Measurements from ENCODE around the gene NCEH1. TPM values are rescaled to one million over a fixed set of nuclear protein-coding genes. Genes with fewer than 3 reads are reported as not detected.

Gene NCEH1
- total RNA-seq, 1 donor from 2014 or later = 2.3 TPM

GRCh38 chr3:172659246-172660002, 51.4 kb downstream of the NCEH1 start:
- DNase-seq (ENCODE audit: low read depth, low spot score) = no peak
- H3K4me1 Mint-ChIP-seq = no peaks in the 10 kb centered on the region
- H3K9me3 Mint-ChIP-seq = peaks cover 11% of the 10 kb centered on the region
- H3K27ac Mint-ChIP-seq (ENCODE audit: unreplicated experiment) = no peak overlapping the region
- H3K4me3 Mint-ChIP-seq = no peak overlapping the region
- H3K36me3 Mint-ChIP-seq (ENCODE audit: low read depth) = peaks cover 9% of the 10 kb centered on the region
- H3K27me3 Mint-ChIP-seq (ENCODE audit: low read depth) = no peaks in the 10 kb centered on the region
- TF ChIP-seq CTCF (conservative IDR thresholded peaks at IDR 0.05) = no peak

- H3K27ac Mint-ChIP-seq (ENCODE audit: unreplicated experiment) = no peak overlapping the region
- TF ChIP-seq CTCF (conservative IDR thresholded peaks at IDR 0.05) = no peak
- H3K27me3 Mint-ChIP-seq (ENCODE audit: low read depth) = no peaks in the 10 kb centered on the region
- no peak overlapping the region for H3K4me3 Mint-ChIP-seq
- H3K4me1 Mint-ChIP-seq = no peaks in the 10 kb centered on the region
- no peak for DNase-seq (ENCODE audit: low read depth, low spot score)
- H3K9me3 Mint-ChIP-seq = peaks cover 8% of the 10 kb centered on the region
- peaks cover 3% of the 10 kb centered on the region for H3K36me3 Mint-ChIP-seq (ENCODE audit: low read depth)
Observed at GRCh38 chr3:172658344-172659245, 52.3 kb downstream of the NCEH1 start.

- DNase-seq (ENCODE audit: low read depth, low spot score) = no peak
- H3K4me1 Mint-ChIP-seq = no peaks in the 10 kb centered on the region
- peaks cover 3% of the 10 kb centered on the region for H3K9me3 Mint-ChIP-seq
- H3K36me3 Mint-ChIP-seq (ENCODE audit: low read depth) = no peaks in the 10 kb centered on the region
- no peak overlapping the region for H3K4me3 Mint-ChIP-seq
- no peak overlapping the region for H3K27ac Mint-ChIP-seq (ENCODE audit: unreplicated experiment)
- no peak for TF ChIP-seq CTCF (conservative IDR thresholded peaks at IDR 0.05)
- no peaks in the 10 kb centered on the region for H3K27me3 Mint-ChIP-seq (ENCODE audit: low read depth)
Observed at GRCh38 chr3:172656602-172657001, 54.3 kb downstream of the NCEH1 start.

GRCh38 chr3:172655388-172655787, 55.5 kb downstream of the NCEH1 start:
- Mint-ChIP-seq H3K27ac (ENCODE audit: unreplicated experiment) (no peak overlapping the region), H3K9me3 (peaks cover 3% of the 10 kb centered on the region), H3K4me3 (no peak overlapping the region), H3K27me3 (ENCODE audit: low read depth) (no peaks in the 10 kb centered on the region), H3K4me1 (no peaks in the 10 kb centered on the region), H3K36me3 (ENCODE audit: low read depth) (no peaks in the 10 kb centered on the region)
- no peak for TF ChIP-seq CTCF (conservative IDR thresholded peaks at IDR 0.05)
- no peak for DNase-seq (ENCODE audit: low read depth, low spot score)

GRCh38 chr3:172654470-172654869, 56.4 kb downstream of the NCEH1 start:
- Mint-ChIP-seq H3K4me3 (no peak overlapping the region), H3K27ac (ENCODE audit: unreplicated experiment) (no peak overlapping the region), H3K4me1 (no peaks in the 10 kb centered on the region), H3K36me3 (ENCODE audit: low read depth) (no peaks in the 10 kb centered on the region), H3K27me3 (ENCODE audit: low read depth) (no peaks in the 10 kb centered on the region), H3K9me3 (peaks cover 3% of the 10 kb centered on the region)
- DNase-seq (ENCODE audit: low read depth, low spot score) = no peak
- no peak for TF ChIP-seq CTCF (conservative IDR thresholded peaks at IDR 0.05)

Measured in neural crest cell (in vitro differentiated cells).